Neuron (in vitro differentiated cells): Measurements from ENCODE around the gene CHEK2.
A peak's percentile ranks its signal among the peaks of the same experiment; 100 is the strongest.

ENCODE experiments used
- H2AFZ ChIP-seq: one replicate; pipeline ENCODE4 v1.6.1; 2013; ENCODE audit warnings: low read depth, mild to moderate bottlenecking, inconsistent platforms, low read length, moderate library complexity
- H3K27me3 ChIP-seq: one replicate; pipeline ENCODE4 v1.6.1; 2013; ENCODE audit warnings: low read length; ENCODE audit not compliant: insufficient read depth
- H3K36me3 ChIP-seq: one replicate; pipeline ENCODE4 v1.6.1; 2013; ENCODE audit warnings: low read length; ENCODE audit not compliant: insufficient read depth
- H3K4me1 ChIP-seq: one replicate; pipeline ENCODE4 v1.6.1; 2013; ENCODE audit warnings: low read length; ENCODE audit not compliant: insufficient read depth
- H3K4me3 ChIP-seq: 2 replicates; pipeline ENCODE4 v1.5.1; 2013; ENCODE audit warnings: mild to moderate bottlenecking, low read length, moderate library complexity
- H3K9me3 ChIP-seq: one replicate; pipeline ENCODE4 v1.6.1; 2013; ENCODE audit warnings: low read length

The CHEK2 gene

DNA sequence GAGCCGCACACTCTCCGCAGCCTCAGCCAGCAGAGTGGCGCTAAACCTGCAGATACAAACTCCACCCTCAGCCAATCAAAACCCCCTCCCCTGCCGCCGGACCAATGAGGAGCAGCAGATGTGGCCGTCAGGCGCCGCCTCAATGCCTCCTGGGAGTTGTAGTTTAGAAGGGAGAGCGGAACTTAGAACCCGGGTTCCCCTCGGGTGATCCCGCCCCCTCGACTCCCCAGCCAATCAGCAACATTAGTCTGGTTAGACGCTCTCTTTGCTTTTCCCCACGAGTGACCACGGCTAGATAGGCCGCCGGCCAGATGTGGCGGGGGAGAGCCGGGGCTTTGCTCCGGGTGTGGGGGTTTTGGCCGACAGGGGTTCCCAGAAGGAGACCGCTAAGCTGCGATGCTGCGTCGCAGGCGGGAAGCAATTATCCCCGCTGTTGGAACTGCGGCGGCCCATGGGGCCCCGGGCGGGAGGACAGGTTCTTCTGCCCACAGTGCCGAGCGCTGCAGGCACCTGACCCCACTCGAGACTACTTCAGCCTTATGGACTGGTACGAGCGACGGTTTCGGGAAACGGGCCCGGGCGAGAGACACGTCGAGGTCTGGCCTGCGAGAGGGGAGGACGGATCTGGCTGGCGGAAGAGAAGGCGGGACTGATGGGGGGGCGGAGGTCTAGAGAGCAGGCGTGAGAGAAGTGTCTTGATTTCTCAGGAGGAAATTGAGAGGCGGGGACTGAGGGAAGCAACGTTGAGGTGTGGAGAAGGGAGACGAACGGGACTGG, at the start of gene CHEK2, which contains the start of gene HSCB:
CHEK2 (minus strand) TSS at position 36 of the 777 bp plus-strand sequence. CDS start 7,099 bp downstream, outside the sequence.
HSCB (plus strand) TSS at position 255 of the 777 bp plus-strand sequence; CDS start at position 312, 57 bp downstream.
- Histone ChIP-seq H3K4me1 (peaks cover 12% of the 10 kb centered on the region), H3K4me3 (peak within 1 kb of the TSS; percentile 65), H3K9me3 (no peaks in the 10 kb centered on the region), H2AFZ (peak within 1 kb of the TSS; percentile 68), H3K27me3 (no peaks in the 10 kb centered on the region), H3K36me3 (peaks cover 25% of the 10 kb centered on the region)

GRCh38 chr22:28791124-28791523, 49.5 kb upstream of the CHEK2 start:
- H3K36me3 ChIP-seq = peaks cover 49% of the 10 kb centered on the region

DNA sequence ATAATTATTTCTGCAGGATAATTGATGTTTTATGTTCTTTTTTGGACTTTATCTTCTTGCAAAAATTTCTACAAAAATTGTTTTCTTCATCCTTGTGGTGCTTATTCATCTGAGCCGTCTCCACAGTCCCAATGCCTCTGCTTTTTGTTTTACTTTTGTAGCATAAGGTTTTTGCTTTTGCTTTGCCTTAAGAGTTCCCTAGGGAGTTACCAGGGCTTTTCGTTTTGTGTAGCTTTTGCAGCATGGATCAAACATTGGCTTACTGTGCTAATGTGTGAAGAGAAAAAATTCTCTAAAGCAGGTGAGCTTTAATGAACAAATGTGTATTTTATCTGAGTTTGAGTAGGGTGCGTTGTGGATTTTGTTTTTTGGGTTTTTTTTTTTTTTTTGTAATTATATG, 47.0 kb upstream of the CHEK2 start:
- Histone ChIP-seq H3K27me3 (no peaks in the 10 kb centered on the region), H2AFZ (no peak overlapping the region), H3K4me3 (no peak overlapping the region), H3K9me3 (no peaks in the 10 kb centered on the region), H3K36me3 (peaks cover 50% of the 10 kb centered on the region), H3K4me1 (no peaks in the 10 kb centered on the region)

More at GRCh38 chr22:28791124-28791523, 49.5 kb upstream of the CHEK2 start:
- H3K4me1 ChIP-seq = no peaks in the 10 kb centered on the region
- no peaks in the 10 kb centered on the region for H3K27me3 ChIP-seq
- H3K9me3 ChIP-seq = no peaks in the 10 kb centered on the region
- H3K4me3 ChIP-seq = no peak overlapping the region
- no peak overlapping the region for H2AFZ ChIP-seq

GRCh38 chr22:28783786-28784671, 42.4 kb upstream of the CHEK2 start:
- Histone ChIP-seq H2AFZ (no peak overlapping the region), H3K4me3 (no peak overlapping the region), H3K36me3 (peaks cover 78% of the 10 kb centered on the region), H3K27me3 (no peaks in the 10 kb centered on the region), H3K9me3 (no peaks in the 10 kb centered on the region), H3K4me1 (no peaks in the 10 kb centered on the region)

- peaks cover 63% of the 10 kb centered on the region for H3K36me3 ChIP-seq
- H2AFZ ChIP-seq = no peak overlapping the region
These were observed 38.7 kb upstream of the CHEK2 start for GRCh38 chr22:28780296-28780695.

DNA sequence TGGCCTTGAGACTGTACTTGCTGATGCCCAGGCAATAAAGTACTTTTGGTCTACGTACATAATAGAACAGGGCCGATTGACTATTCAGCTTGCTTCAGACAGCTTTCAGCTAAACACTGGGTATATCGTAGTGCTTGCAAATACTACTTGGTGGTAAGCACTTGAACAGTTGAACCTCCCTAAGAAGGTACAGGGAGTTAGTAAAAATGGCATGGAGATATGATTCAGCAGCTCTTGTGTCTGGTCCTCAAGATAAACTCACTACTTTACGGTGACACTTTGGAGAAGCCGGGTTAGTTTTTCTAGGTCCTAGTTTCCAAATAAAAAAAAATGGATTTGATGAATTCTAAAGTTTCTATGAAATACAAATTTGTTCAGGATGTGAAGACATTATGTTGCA, 38.2 kb upstream of the CHEK2 start:
- Histone ChIP-seq H3K4me1 (no peaks in the 10 kb centered on the region), H3K9me3 (peaks cover 2% of the 10 kb centered on the region), H3K27me3 (no peaks in the 10 kb centered on the region), H2AFZ (no peak overlapping the region), H3K4me3 (no peak overlapping the region), H3K36me3 (peaks cover 61% of the 10 kb centered on the region)

More at GRCh38 chr22:28780296-28780695, 38.7 kb upstream of the CHEK2 start:
- H3K4me3 ChIP-seq = no peak overlapping the region
- no peaks in the 10 kb centered on the region for H3K4me1 ChIP-seq
- H3K9me3 ChIP-seq = peaks cover 2% of the 10 kb centered on the region
- H3K27me3 ChIP-seq = no peaks in the 10 kb centered on the region

GRCh38 chr22:28774378-28774777, 32.8 kb upstream of the CHEK2 start:
- Histone ChIP-seq H3K36me3 (peaks cover 28% of the 10 kb centered on the region), H3K4me3 (peak overlapping the region; percentile 85)

GRCh38 chr22:28773461-28773867, 31.8 kb upstream of the CHEK2 start:
- H3K36me3 ChIP-seq = peaks cover 23% of the 10 kb centered on the region
- H3K4me3 ChIP-seq = peak overlapping the region; percentile 85
- H3K4me1 ChIP-seq = peaks cover 5% of the 10 kb centered on the region
- peaks cover 2% of the 10 kb centered on the region for H3K9me3 ChIP-seq
- H2AFZ ChIP-seq = no peak overlapping the region
- H3K27me3 ChIP-seq = no peaks in the 10 kb centered on the region

More at GRCh38 chr22:28774378-28774777, 32.8 kb upstream of the CHEK2 start:
- peaks cover 2% of the 10 kb centered on the region for H3K9me3 ChIP-seq
- H3K4me1 ChIP-seq = peaks cover 5% of the 10 kb centered on the region
- no peak overlapping the region for H2AFZ ChIP-seq
- H3K27me3 ChIP-seq = no peaks in the 10 kb centered on the region

- Histone ChIP-seq H3K4me3 (peak within 1 kb of the TSS; percentile 85), H3K9me3 (peaks cover 2% of the 10 kb centered on the region), H3K27me3 (no peaks in the 10 kb centered on the region), H3K4me1 (peaks cover 5% of the 10 kb centered on the region), H3K36me3 (peaks cover 20% of the 10 kb centered on the region), H2AFZ (peak within 1 kb of the TSS; percentile 80)
These were observed 31.2 kb upstream of the CHEK2 start, which contains the start of gene CCDC117 for GRCh38 chr22:28772633-28773460. CCDC117 (plus strand) TSS chr22:28772695; CDS start chr22:28772850, 155 bp downstream.

- H2AFZ ChIP-seq = no peak overlapping the region
- peaks cover 5% of the 10 kb centered on the region for H3K4me1 ChIP-seq
- peaks cover 13% of the 10 kb centered on the region for H3K36me3 ChIP-seq
- H3K27me3 ChIP-seq = no peaks in the 10 kb centered on the region
- no peak overlapping the region for H3K4me3 ChIP-seq
- H3K9me3 ChIP-seq = no peaks in the 10 kb centered on the region
These were observed 29.7 kb upstream of the CHEK2 start for GRCh38 chr22:28771195-28771791.

GRCh38 chr22:28769394-28770085, 27.9 kb upstream of the CHEK2 start:
- peaks cover 4% of the 10 kb centered on the region for H3K36me3 ChIP-seq
- H3K9me3 ChIP-seq = no peaks in the 10 kb centered on the region
- peaks cover 5% of the 10 kb centered on the region for H3K4me1 ChIP-seq
- H3K27me3 ChIP-seq = no peaks in the 10 kb centered on the region
- no peak overlapping the region for H2AFZ ChIP-seq
- no peak overlapping the region for H3K4me3 ChIP-seq
